Neural cell (in vitro differentiated cells): Measurements from ENCODE around the gene RNU6-9.

Experiments used
- CTCF ChIP-seq: fragments of 450-650 bp; IDR thresholded peaks from 2 replicates; pipeline ENCODE4 v1.5.1; 2014; ENCODE audit warnings: antibody characterized with exemption, mild to moderate bottlenecking, moderate library complexity; ENCODE audit not compliant: poor library complexity, severe bottlenecking
- EZH2 ChIP-seq: fragments of 200-600, 300-800 bp; shearing (Covaris generic), sonication (generic); IDR thresholded peaks from 2 replicates; pipeline ENCODE4 v1.6.1; 2014; ENCODE audit warnings: antibody characterized with exemption, low read length, borderline replicate concordance, mild to moderate bottlenecking; ENCODE audit not compliant: insufficient read depth, poor library complexity, severe bottlenecking
- POLR2AphosphoS5 ChIP-seq: IDR thresholded peaks from 2 replicates; pipeline ENCODE4 v1.6.1; 2012
- RAD21 ChIP-seq: fragments of 450-650 bp; conservative IDR thresholded peaks from 2 replicates; pipeline ENCODE4 v1.6.1; 2014; ENCODE audit warnings: antibody characterized with exemption, mild to moderate bottlenecking, moderate library complexity
- REST ChIP-seq: IDR thresholded peaks from 2 replicates; pipeline ENCODE4 v1.6.1; 2012; ENCODE audit warnings: borderline replicate concordance
- SMC3 ChIP-seq: fragments of 450-650 bp; conservative IDR thresholded peaks from 2 replicates; pipeline ENCODE4 v1.6.1; 2014; ENCODE audit warnings: antibody characterized with exemption, mild to moderate bottlenecking, moderate library complexity; ENCODE audit not compliant: poor library complexity
- TAF1 ChIP-seq: IDR thresholded peaks from 2 replicates; pipeline ENCODE4 v1.6.1; 2012; ENCODE audit warnings: low read depth

GRCh38 chr19:867301-867793 lies 25.9 kb upstream of the RNU6-9 start:
- TF ChIP-seq CTCF (no peak), POLR2AphosphoS5 (no peak), EZH2 (no peak), REST (no peak), SMC3 (no peak), TAF1 (no peak), RAD21 (no peak)
